ENCODE results near the gene MICAL3. TPM values are rescaled to one million over a fixed set of nuclear protein-coding genes. Genes with fewer than 3 reads are reported as not detected.

MICAL3 gene
- polyA plus RNA-seq, 1 of the 3 experiments (the other 2 are of a cell fraction), result 83.1 TPM

GRCh38 chr22:18066181-18066859, 42.0 kb upstream of the MICAL3 start:
- H2AFZ ChIP-seq (ENCODE audit: low read depth), result no peak overlapping the region
- no peaks in the 10 kb centered on the region for H3F3A ChIP-seq (replicated peaks; ENCODE audit: insufficient read depth)
- no peaks in the 10 kb centered on the region for H3K9me3 ChIP-seq
- H3K27me3 ChIP-seq (ENCODE audit: insufficient read depth), result no peaks in the 10 kb centered on the region
- H4K20me1 ChIP-seq (ENCODE audit: insufficient read depth), result no peaks in the 10 kb centered on the region
- ChIA-PET CTCF (interaction anchor here (1.1 to 3.8 kb wide), 3 partner anchors 9 to 236 kb away, joined by 4 to 21 read pairs (median 5); no protein-coding TSS in a partner anchor), POLR2A (no interaction called here)
- no peak overlapping the region for H3K27ac ChIP-seq (ENCODE audit: low read depth in 2 of 2, low read length in 1 of 2)
- H3K9ac ChIP-seq, result no peak overlapping the region
- H3K4me2 ChIP-seq, result no peak overlapping the region
- H3K36me3 ChIP-seq (replicated peaks in 1 of 2; ENCODE audit: control insufficient read depth in 1 of 2, insufficient read depth in 2 of 2, low read length in 1 of 2), result no peaks in the 10 kb centered on the region
- no peaks in the 10 kb centered on the region for H3K79me2 ChIP-seq (ENCODE audit: insufficient read depth)
- no peak for TF ChIP-seq ZBTB33 (IDR thresholded peaks at IDR 0.05; ENCODE audit: borderline replicate concordance, low read depth)
- no peak for TF ChIP-seq MXI1 (IDR thresholded peaks at IDR 0.05; ENCODE audit: low read depth, low read length)
- TF ChIP-seq GATA2 (CRISPR knock-in tag; IDR thresholded peaks at IDR 0.05), result no peak
- TF ChIP-seq YY1 (IDR thresholded peaks at IDR 0.05; ENCODE audit: low read depth), result no peak
- TF ChIP-seq TAF1 (IDR thresholded peaks at IDR 0.05; ENCODE audit: borderline replicate concordance, low read depth, low read length), result no peak
- TF ChIP-seq TEAD4 (IDR thresholded peaks at IDR 0.05; ENCODE audit: borderline replicate concordance, insufficient read depth), result no peak
- TF ChIP-seq RFX5 (IDR thresholded peaks at IDR 0.05; ENCODE audit: low read length), result no peak
- no peak for TF ChIP-seq RAD21 (IDR thresholded peaks at IDR 0.05; ENCODE audit: low read length)
- no peak for TF ChIP-seq MAX (IDR thresholded peaks at IDR 0.05; ENCODE audit: low read depth)
- TF ChIP-seq POLR2AphosphoS5 (IDR thresholded peaks at IDR 0.05; ENCODE audit: low read depth, low read length), result no peak
- no peak for TF ChIP-seq REST (IDR thresholded peaks at IDR 0.05; ENCODE audit: low read depth, low read length)
- TF ChIP-seq FOXM1 (IDR thresholded peaks at IDR 0.05; ENCODE audit: low read depth), result no peak
- no peak for TF ChIP-seq SIN3A (IDR thresholded peaks at IDR 0.05; ENCODE audit: borderline replicate concordance, low read depth, low read length)
- TF ChIP-seq MEF2A (IDR thresholded peaks at IDR 0.05; ENCODE audit: borderline replicate concordance, low read depth), result no peak
- TF ChIP-seq ELF1 (IDR thresholded peaks at IDR 0.05), result no peak
- no peak for TF ChIP-seq CHD2 (IDR thresholded peaks at IDR 0.05; ENCODE audit: low read length, partially characterized antibody)
- TF ChIP-seq RXRA (IDR thresholded peaks at IDR 0.05; ENCODE audit: borderline replicate concordance, low read depth), result no peak
- no peak for TF ChIP-seq SMC3 (IDR thresholded peaks at IDR 0.05; ENCODE audit: low read depth, low read length)
- no peak for TF ChIP-seq NFIC (IDR thresholded peaks at IDR 0.05; ENCODE audit: borderline replicate concordance)
- 77% methylated on average over 11 of the region's 12 CpGs for whole genome bisulfite sequencing (ENCODE audit: low lambda C conversion rate)
- no peaks in the 10 kb centered on the region for H3K9me2 ChIP-seq
- DNase-seq, result no peak
- no peak overlapping the region for H3K4me3 ChIP-seq (ENCODE audit: low read depth in 2 of 2, low read length in 1 of 2)
- H3K4me1 ChIP-seq (ENCODE audit: control insufficient read depth in 1 of 2, insufficient read depth in 2 of 2, low read depth in 1 of 2, low read length in 1 of 2), result 0 out of 4 replicates have a peak, but pooled peaks cover 0 to 6% of the 10 kb centered on the region in 2 experiments
